HepG2 (cell line): ENCODE results near the gene PLBD2. TPM values are rescaled to one million over a fixed set of nuclear protein-coding genes. Genes with fewer than 3 reads are reported as not detected.

Experiments
- ATF7-NPFF ChIP-seq: sonication (generic); formaldehyde crosslinking; IDR thresholded peaks from 2 replicates; pipeline ENCODE4 v1.8.1; 2023; ENCODE audit warnings: mild to moderate bottlenecking, low read depth, missing genetic modification reagents, moderate library complexity
- CCAR2 ChIP-seq: fragments of 200-400 bp; formaldehyde crosslinking; optimal IDR thresholded peaks from 2 replicates; pipeline ENCODE3; 2018; ENCODE audit warnings: low read depth, mild to moderate bottlenecking, low read length, moderate library complexity
- EZH2 ChIP-seq: conservative IDR thresholded peaks from 2 replicates; pipeline ENCODE4 v1.6.1; 2012; ENCODE audit warnings: mild to moderate bottlenecking, low read depth, low read length, moderate library complexity
- HMG20B ChIP-seq: conservative IDR thresholded peaks from 2 replicates; pipeline ENCODE4 v1.6.1; 2016; ENCODE audit warnings: missing genetic modification reagents, missing compliant biosample characterization
- IKZF4 ChIP-seq: sonication (generic); formaldehyde crosslinking; IDR thresholded peaks from 2 replicates; pipeline ENCODE4 v1.5.1; 2020; ENCODE audit warnings: borderline replicate concordance, mild to moderate bottlenecking, low read depth, missing genetic modification reagents; ENCODE audit errors: not compliant biosample characterization
- KMT2A ChIP-seq: sonication (generic); formaldehyde crosslinking; IDR thresholded peaks from 2 replicates; pipeline ENCODE4 v1.4.0; 2020; ENCODE audit warnings: missing genetic modification reagents
- RBFOX2 ChIP-seq: fragments of 200-400 bp; formaldehyde crosslinking; IDR thresholded peaks from 2 replicates; pipeline ENCODE4 v1.6.1; 2017; ENCODE audit warnings: low read depth, mild to moderate bottlenecking, low read length
- RERE ChIP-seq: IDR thresholded peaks from 2 replicates; pipeline ENCODE4 v1.6.1; 2016; ENCODE audit warnings: low read depth, missing genetic modification reagents, missing compliant biosample characterization
- TBX2 ChIP-seq: sonication (generic); formaldehyde crosslinking; IDR thresholded peaks from 2 replicates; pipeline ENCODE4 v1.5.0; 2020; ENCODE audit warnings: missing genetic modification reagents, mild to moderate bottlenecking, borderline replicate concordance
- TEAD3 ChIP-seq: optimal IDR thresholded peaks from 2 replicates; pipeline ENCODE3; 2016; ENCODE audit warnings: borderline replicate concordance
- YY1 ChIP-seq: IDR thresholded peaks from 2 replicates; pipeline ENCODE4 v1.6.1; 2011; ENCODE audit warnings: low read length, low read depth, moderate library complexity, mild to moderate bottlenecking; ENCODE audit not compliant: insufficient read depth, insufficient replicate concordance
- ZBTB33 ChIP-seq: sonication (generic); formaldehyde crosslinking; IDR thresholded peaks from 2 replicates; pipeline ENCODE4 v1.4.0; 2020; ENCODE audit warnings: missing genetic modification reagents
- ZEB1 ChIP-seq: IDR thresholded peaks from 2 replicates; pipeline ENCODE4 v1.6.1; 2012; ENCODE audit warnings: mild to moderate bottlenecking, low read depth, inconsistent platforms; ENCODE audit not compliant: insufficient replicate concordance
- ZFY ChIP-seq: sonication (generic); formaldehyde crosslinking; IDR thresholded peaks from 2 replicates; pipeline ENCODE4 v1.4.0; 2020; ENCODE audit warnings: missing genetic modification reagents
- ZFYVE20 ChIP-seq: sonication (generic); formaldehyde crosslinking; IDR thresholded peaks from 2 replicates; pipeline ENCODE4 v1.8.0; 2023; ENCODE audit warnings: low read depth, mild to moderate bottlenecking, moderate library complexity, missing genetic modification reagents, borderline replicate concordance
- ZMAT3 ChIP-seq: sonication (generic); formaldehyde crosslinking; conservative IDR thresholded peaks from 2 replicates; pipeline ENCODE4 v1.7.0; 2021; ENCODE audit warnings: missing genetic modification reagents
- ZNF430 ChIP-seq: sonication (generic); formaldehyde crosslinking; IDR thresholded peaks from 2 replicates; pipeline ENCODE4 v1.9.0; 2021; ENCODE audit warnings: mild to moderate bottlenecking, missing genetic modification reagents
- ZNF564 ChIP-seq: sonication (generic); formaldehyde crosslinking; IDR thresholded peaks from 2 replicates; pipeline ENCODE4 v1.8.1; 2023; ENCODE audit warnings: mild to moderate bottlenecking, missing genetic modification reagents
- ZNF672 ChIP-seq: sonication (generic); formaldehyde crosslinking; IDR thresholded peaks from 2 replicates; pipeline ENCODE4 v1.8.1; 2022; ENCODE audit warnings: missing genetic modification reagents
- ZNF775 ChIP-seq: sonication (generic); formaldehyde crosslinking; IDR thresholded peaks from 2 replicates; pipeline ENCODE4 v1.4.0; 2020; ENCODE audit warnings: missing genetic modification reagents, mild to moderate bottlenecking, moderate library complexity, borderline replicate concordance
- polyA plus RNA-seq, 8 experiments: library from polyadenylated mRNA; depleted of rRNA in 3 of 8; stranded (reverse) in 7 of 8; unstranded in 1 of 8; fragments of >200 nt; fragmentation: Illumina TruSeq in 4 of 8; extraction: Trizol in 4 of 8; gene quantifications; 2 replicates each; pipeline versions ENCODE4 v1.2.1 to v1.2.3, GENCODE V29; 2011 to 2016; ENCODE audit warnings: low read depth in 4 of 8, missing spikeins in 1 of 8, mixed read lengths in 1 of 8; ENCODE audit not compliant: insufficient read depth in 1 of 8
- total RNA-seq, 5 experiments: library from RNA; depleted of rRNA; stranded (reverse); fragments of >200 nt; fragmentation: Illumina TruSeq; extraction: Trizol; gene quantifications; 2 replicates each; pipeline ENCODE4 v1.2.3, GENCODE V29; 2016; ENCODE audit warnings: low read depth in 1 of 5
- TF ChIP-seq, protein P1 (sequence below): sonication (generic); IDR thresholded peaks from 2 replicates; pipeline ENCODE4 v1.6.1; 2016; ENCODE audit warnings: low read depth, borderline replicate concordance

Gene PLBD2
- total and polyA plus RNA-seq, 2 of the 13 experiments (the other 11 are each of a cell fraction or from before 2014, with no cell fraction given): 6.7 to 8.5 TPM

DNA sequence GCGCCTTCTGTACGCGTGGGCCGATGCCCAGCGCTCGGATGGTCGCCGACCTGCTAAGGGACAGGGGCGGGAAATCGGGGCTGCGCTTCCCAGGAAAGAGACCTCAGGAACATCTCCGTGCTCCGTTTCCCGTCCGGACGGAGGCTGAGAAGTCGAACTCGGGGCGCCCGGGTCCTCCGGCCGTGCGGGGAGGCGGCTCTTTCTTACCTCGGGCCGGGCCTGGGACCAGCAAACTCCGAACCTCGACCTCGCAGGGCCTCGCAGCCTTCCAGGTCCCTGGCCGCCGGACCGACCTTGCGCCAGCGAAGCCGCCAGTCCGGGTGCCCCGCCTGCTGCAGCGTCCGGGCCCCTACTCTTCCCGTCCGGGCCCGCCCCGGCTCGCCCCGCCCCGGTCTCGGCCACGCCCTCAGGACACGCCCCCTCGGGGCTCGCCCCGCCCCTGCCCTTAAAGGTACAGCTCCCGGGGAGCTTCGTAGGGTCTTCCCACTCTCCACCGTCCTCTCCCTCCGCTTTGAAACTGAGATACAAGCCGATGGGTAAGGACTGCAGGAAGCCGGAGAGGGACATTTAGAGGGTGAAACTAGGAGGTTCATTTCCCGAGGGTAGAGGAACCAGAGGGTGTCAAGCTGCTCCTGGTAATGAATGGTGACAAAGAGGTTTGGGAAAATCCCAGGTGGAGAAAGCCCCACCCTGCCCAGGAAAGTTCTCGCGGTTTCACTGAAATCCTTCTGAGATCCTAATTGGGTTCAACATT, 23.4 kb upstream of the PLBD2 start, which contains the start of gene SLC8B1 (continued):
- peak; percentile 88 for TF ChIP-seq ZFY (CRISPR knock-in tag)
- TF ChIP-seq ZEB1: no peak
- TF ChIP-seq RBFOX2: peak; percentile 81
- TF ChIP-seq CCAR2: no peak
- no peak for TF ChIP-seq ZBTB33
- TF ChIP-seq KMT2A: 0 out of 2 replicates have a peak, but pooled peaks have one; percentile 36
- TF ChIP-seq ZFYVE20: 0 out of 2 replicates have a peak, but pooled peaks have one; percentile 50
- no peak for TF ChIP-seq HMG20B
- TF ChIP-seq, protein P1, sequence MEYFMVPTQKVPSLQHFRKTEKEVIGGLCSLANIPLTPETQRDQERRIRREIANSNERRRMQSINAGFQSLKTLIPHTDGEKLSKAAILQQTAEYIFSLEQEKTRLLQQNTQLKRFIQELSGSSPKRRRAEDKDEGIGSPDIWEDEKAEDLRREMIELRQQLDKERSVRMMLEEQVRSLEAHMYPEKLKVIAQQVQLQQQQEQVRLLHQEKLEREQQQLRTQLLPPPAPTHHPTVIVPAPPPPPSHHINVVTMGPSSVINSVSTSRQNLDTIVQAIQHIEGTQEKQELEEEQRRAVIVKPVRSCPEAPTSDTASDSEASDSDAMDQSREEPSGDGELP: no peak
- no peak for TF ChIP-seq RERE (CRISPR knock-in tag)
- TF ChIP-seq ZMAT3 (CRISPR knock-in tag): 0 out of 2 replicates have a peak, but pooled peaks have one; percentile 44
- TF ChIP-seq TEAD3 (CRISPR knock-in tag): no peak
- peak; percentile 53; the same call in 1 of the 2 replicates for TF ChIP-seq ZNF430
- 0 out of 2 replicates have a peak, but pooled peaks have one; percentile 48 for TF ChIP-seq ZNF564 (CRISPR knock-in tag)
- TF ChIP-seq EZH2: no peak
- no peak for TF ChIP-seq IKZF4 (CRISPR knock-in tag)
- TF ChIP-seq ATF7-NPFF (CRISPR knock-in tag): peak; percentile 84; the same call in 1 of the 2 replicates
- TF ChIP-seq YY1: peak; percentile 30
- peak; percentile 66; the same call in 1 of the 2 replicates for TF ChIP-seq TBX2 (CRISPR knock-in tag)
- TF ChIP-seq ZNF775: no peak
- TF ChIP-seq ZNF672: 0 out of 2 replicates have a peak, but pooled peaks have one; percentile 27
